Measurements from ENCODE around the gene CPNE7. TPM values are rescaled to one million over a fixed set of nuclear protein-coding genes. Genes with fewer than 3 reads are reported as not detected.

The CPNE7 gene
- total and polyA plus RNA-seq, 9 of the 15 experiments (the other 6 are each of a cell fraction or from before 2014, with no cell fraction given) = 0.30 to 73.4 (median 32.7) TPM

GRCh38 chr16:89545044-89545830 lies 30.3 kb upstream of the CPNE7 start:
- Histone ChIP-seq H3K36me3 (ENCODE audit: control insufficient read depth, insufficient read depth, low read length) (peaks cover 77% of the 10 kb centered on the region; the same call in 2 of the 3 replicates), H2AFZ (ENCODE audit: low read depth, low read length) (no peak overlapping the region), H3K79me2 (ENCODE audit: control insufficient read depth, insufficient read depth, low read length) (no peaks in the 10 kb centered on the region), H4K20me1 (replicated peaks; ENCODE audit: control insufficient read depth, insufficient read depth, low read length) (peaks cover 6% of the 10 kb centered on the region; the same call in 1 of the 2 replicates), H3K9ac (ENCODE audit: insufficient read depth in 1 of 2, low read depth in 2 of 2, low read length in 2 of 2) (no peak overlapping the region; a peak in 1 of 4 replicates), H3K9me3 (replicated peaks; ENCODE audit: control insufficient read depth, insufficient read depth, low read depth, low read length) (no peaks in the 10 kb centered on the region), H3K27ac (ENCODE audit: extremely low read depth, low read depth, low read length) (no peak overlapping the region), H3K4me1 (replicated peaks in 1 of 2; ENCODE audit: control insufficient read depth in 2 of 2, insufficient read depth in 2 of 2, low read length in 2 of 2) (peaks cover 0 to 9% of the 10 kb centered on the region in 2 experiments; a peak in 3 of 5 replicates), H3K9me1 (ENCODE audit: control insufficient read depth, insufficient read depth, low read length) (peaks cover 2% of the 10 kb centered on the region), H3K4me3 (no peak overlapping the region), H3K27me3 (ENCODE audit: control insufficient read depth in 2 of 2, insufficient read depth in 2 of 2, low read length in 2 of 2) (no peaks in the 10 kb centered on the region), H3K4me2 (ENCODE audit: insufficient read depth, low read length) (no peak overlapping the region)
- no peak for TF ChIP-seq TCF15 (CRISPR knock-in tag; IDR thresholded peaks at IDR 0.05)
- no peak for TF ChIP-seq RBM25 (IDR thresholded peaks at IDR 0.05; ENCODE audit: low read depth, low read length, severe bottlenecking)
- no peak for TF ChIP-seq ZNF589 (CRISPR knock-in tag; IDR thresholded peaks at IDR 0.05; ENCODE audit: low read depth)
- TF ChIP-seq, protein P1, sequence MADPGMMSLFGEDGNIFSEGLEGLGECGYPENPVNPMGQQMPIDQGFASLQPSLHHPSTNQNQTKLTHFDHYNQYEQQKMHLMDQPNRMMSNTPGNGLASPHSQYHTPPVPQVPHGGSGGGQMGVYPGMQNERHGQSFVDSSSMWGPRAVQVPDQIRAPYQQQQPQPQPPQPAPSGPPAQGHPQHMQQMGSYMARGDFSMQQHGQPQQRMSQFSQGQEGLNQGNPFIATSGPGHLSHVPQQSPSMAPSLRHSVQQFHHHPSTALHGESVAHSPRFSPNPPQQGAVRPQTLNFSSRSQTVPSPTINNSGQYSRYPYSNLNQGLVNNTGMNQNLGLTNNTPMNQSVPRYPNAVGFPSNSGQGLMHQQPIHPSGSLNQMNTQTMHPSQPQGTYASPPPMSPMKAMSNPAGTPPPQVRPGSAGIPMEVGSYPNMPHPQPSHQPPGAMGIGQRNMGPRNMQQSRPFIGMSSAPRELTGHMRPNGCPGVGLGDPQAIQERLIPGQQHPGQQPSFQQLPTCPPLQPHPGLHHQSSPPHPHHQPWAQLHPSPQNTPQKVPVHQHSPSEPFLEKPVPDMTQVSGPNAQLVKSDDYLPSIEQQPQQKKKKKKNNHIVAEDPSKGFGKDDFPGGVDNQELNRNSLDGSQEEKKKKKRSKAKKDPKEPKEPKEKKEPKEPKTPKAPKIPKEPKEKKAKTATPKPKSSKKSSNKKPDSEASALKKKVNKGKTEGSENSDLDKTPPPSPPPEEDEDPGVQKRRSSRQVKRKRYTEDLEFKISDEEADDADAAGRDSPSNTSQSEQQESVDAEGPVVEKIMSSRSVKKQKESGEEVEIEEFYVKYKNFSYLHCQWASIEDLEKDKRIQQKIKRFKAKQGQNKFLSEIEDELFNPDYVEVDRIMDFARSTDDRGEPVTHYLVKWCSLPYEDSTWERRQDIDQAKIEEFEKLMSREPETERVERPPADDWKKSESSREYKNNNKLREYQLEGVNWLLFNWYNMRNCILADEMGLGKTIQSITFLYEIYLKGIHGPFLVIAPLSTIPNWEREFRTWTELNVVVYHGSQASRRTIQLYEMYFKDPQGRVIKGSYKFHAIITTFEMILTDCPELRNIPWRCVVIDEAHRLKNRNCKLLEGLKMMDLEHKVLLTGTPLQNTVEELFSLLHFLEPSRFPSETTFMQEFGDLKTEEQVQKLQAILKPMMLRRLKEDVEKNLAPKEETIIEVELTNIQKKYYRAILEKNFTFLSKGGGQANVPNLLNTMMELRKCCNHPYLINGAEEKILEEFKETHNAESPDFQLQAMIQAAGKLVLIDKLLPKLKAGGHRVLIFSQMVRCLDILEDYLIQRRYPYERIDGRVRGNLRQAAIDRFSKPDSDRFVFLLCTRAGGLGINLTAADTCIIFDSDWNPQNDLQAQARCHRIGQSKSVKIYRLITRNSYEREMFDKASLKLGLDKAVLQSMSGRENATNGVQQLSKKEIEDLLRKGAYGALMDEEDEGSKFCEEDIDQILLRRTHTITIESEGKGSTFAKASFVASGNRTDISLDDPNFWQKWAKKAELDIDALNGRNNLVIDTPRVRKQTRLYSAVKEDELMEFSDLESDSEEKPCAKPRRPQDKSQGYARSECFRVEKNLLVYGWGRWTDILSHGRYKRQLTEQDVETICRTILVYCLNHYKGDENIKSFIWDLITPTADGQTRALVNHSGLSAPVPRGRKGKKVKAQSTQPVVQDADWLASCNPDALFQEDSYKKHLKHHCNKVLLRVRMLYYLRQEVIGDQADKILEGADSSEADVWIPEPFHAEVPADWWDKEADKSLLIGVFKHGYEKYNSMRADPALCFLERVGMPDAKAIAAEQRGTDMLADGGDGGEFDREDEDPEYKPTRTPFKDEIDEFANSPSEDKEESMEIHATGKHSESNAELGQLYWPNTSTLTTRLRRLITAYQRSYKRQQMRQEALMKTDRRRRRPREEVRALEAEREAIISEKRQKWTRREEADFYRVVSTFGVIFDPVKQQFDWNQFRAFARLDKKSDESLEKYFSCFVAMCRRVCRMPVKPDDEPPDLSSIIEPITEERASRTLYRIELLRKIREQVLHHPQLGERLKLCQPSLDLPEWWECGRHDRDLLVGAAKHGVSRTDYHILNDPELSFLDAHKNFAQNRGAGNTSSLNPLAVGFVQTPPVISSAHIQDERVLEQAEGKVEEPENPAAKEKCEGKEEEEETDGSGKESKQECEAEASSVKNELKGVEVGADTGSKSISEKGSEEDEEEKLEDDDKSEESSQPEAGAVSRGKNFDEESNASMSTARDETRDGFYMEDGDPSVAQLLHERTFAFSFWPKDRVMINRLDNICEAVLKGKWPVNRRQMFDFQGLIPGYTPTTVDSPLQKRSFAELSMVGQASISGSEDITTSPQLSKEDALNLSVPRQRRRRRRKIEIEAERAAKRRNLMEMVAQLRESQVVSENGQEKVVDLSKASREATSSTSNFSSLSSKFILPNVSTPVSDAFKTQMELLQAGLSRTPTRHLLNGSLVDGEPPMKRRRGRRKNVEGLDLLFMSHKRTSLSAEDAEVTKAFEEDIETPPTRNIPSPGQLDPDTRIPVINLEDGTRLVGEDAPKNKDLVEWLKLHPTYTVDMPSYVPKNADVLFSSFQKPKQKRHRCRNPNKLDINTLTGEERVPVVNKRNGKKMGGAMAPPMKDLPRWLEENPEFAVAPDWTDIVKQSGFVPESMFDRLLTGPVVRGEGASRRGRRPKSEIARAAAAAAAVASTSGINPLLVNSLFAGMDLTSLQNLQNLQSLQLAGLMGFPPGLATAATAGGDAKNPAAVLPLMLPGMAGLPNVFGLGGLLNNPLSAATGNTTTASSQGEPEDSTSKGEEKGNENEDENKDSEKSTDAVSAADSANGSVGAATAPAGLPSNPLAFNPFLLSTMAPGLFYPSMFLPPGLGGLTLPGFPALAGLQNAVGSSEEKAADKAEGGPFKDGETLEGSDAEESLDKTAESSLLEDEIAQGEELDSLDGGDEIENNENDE (IDR thresholded peaks at IDR 0.05; ENCODE audit: low read depth, low read length) = no peak
- TF ChIP-seq SMARCA4 (IDR thresholded peaks at IDR 0.05) = no peak
- CTCF ChIA-PET (ENCODE audit: low intra/inter-chr PET ratio) = no interaction called here
- POLR2A ChIA-PET = interaction anchor here (1.1 kb wide), 1 partner anchor 198 kb away, joined by 4 read pairs; no protein-coding TSS in a partner anchor
- no TSS peak for BruUV-seq (replicated peaks)
- FAIRE-seq (no peak), ATAC-seq (no peak), DNase-seq (ENCODE audit: extremely low read depth in 1 of 4, low spot score in 3 of 4) (no peak)
- intact Hi-C loops (cut with micrococcal nuclease) = no loop called here
- 93% methylated on average over 17 of the region's 17 CpGs for WGBS (ENCODE audit: insufficient coverage, low coverage, missing lambda C conversion rate)
- in situ Hi-C loops (cut with MboI) = no loop called here

All from K562 (cell line).